HG03135 (cell line): ENCODE results near the gene MYPN.
"Not testable (repeated sequence)": the region's sequence is repeated elsewhere in the genome, so short reads cannot be mapped to it uniquely, and the experiment has no call there.

Source experiments
- ATAC-seq: cut with Tn5 transposase; IDR thresholded peaks from one replicate; pipeline ENCODE4 v1.9.1; 2021; ENCODE audit warnings: mild to moderate bottlenecking, moderate library complexity; ENCODE audit not compliant: unreplicated experiment

The MYPN gene

GRCh38 chr10:68223535-68224165 is 114.4 kb downstream of the MYPN start:
- ATAC-seq = no peak

GRCh38 chr10:68224810-68225209 is 115.5 kb downstream of the MYPN start:
- no peak for ATAC-seq

- no peak for ATAC-seq
Measured at GRCh38 chr10:68230268-68230667, 121.0 kb downstream of the MYPN start.

GRCh38 chr10:68231106-68231816 is 122.0 kb downstream of the MYPN start:
- peak; percentile 88 for ATAC-seq

GRCh38 chr10:68231817-68232251 is 122.5 kb downstream of the MYPN start, which contains the start of gene ATOH7:
Gene ATOH7, minus strand, starts transcription at chr10:68232113. Its CDS starts 436 bp downstream, at chr10:68231677.
- no peak for ATAC-seq

- ATAC-seq = no peak
Measured at GRCh38 chr10:68233046-68233445, 123.8 kb downstream of the MYPN start.

GRCh38 chr10:68235111-68235510 is 125.8 kb downstream of the MYPN start:
- ATAC-seq = no peak

GRCh38 chr10:68235581-68235980 is 126.3 kb downstream of the MYPN start:
- ATAC-seq = no peak

GRCh38 chr10:68237173-68237572 is 127.9 kb downstream of the MYPN start:
- ATAC-seq = no peak

- ATAC-seq = no peak
Measured at GRCh38 chr10:68238371-68238770, 129.1 kb downstream of the MYPN start.

- no peak for ATAC-seq
Measured at GRCh38 chr10:68239069-68239468, 129.8 kb downstream of the MYPN start.

- ATAC-seq = no peak
Measured at GRCh38 chr10:68239596-68240150, 130.4 kb downstream of the MYPN start.

- ATAC-seq = no peak
Measured at GRCh38 chr10:68242051-68242450, 132.8 kb downstream of the MYPN start.

- not testable (repeated sequence) for ATAC-seq
Measured at GRCh38 chr10:68246397-68246796, 137.1 kb downstream of the MYPN start.

- ATAC-seq = no peak
Measured at GRCh38 chr10:68247931-68248330, 138.6 kb downstream of the MYPN start.

- no peak for ATAC-seq
Measured at GRCh38 chr10:68249297-68249696, 140.0 kb downstream of the MYPN start.

GRCh38 chr10:68251151-68251550 is 141.9 kb downstream of the MYPN start:
- ATAC-seq = no peak

GRCh38 chr10:68251625-68252495 is 142.6 kb downstream of the MYPN start:
- ATAC-seq = peak; percentile 57

- ATAC-seq = no peak
Measured at GRCh38 chr10:68253346-68253745, 144.1 kb downstream of the MYPN start.

- no peak for ATAC-seq
Measured at GRCh38 chr10:68261132-68261856, 152.0 kb downstream of the MYPN start.
